VCaP (cell line): ENCODE measurements around the gene PASK.

Experiments used
- H3K27ac ChIP-seq: fragments of 450-650 bp; 2 replicates; pipeline ENCODE4 v1.5.1; 2017
- CTCF ChIP-seq: fragments of 450-650 bp; conservative IDR thresholded peaks from 2 replicates; pipeline ENCODE4 v1.5.1; 2017; ENCODE audit warnings: mild to moderate bottlenecking, moderate library complexity

The PASK gene

GRCh38 chr2:241091201-241091600 lies 58.1 kb downstream of the PASK start:
- H3K27ac ChIP-seq: peak overlapping the region; percentile 99
- no peak for TF ChIP-seq CTCF

DNA sequence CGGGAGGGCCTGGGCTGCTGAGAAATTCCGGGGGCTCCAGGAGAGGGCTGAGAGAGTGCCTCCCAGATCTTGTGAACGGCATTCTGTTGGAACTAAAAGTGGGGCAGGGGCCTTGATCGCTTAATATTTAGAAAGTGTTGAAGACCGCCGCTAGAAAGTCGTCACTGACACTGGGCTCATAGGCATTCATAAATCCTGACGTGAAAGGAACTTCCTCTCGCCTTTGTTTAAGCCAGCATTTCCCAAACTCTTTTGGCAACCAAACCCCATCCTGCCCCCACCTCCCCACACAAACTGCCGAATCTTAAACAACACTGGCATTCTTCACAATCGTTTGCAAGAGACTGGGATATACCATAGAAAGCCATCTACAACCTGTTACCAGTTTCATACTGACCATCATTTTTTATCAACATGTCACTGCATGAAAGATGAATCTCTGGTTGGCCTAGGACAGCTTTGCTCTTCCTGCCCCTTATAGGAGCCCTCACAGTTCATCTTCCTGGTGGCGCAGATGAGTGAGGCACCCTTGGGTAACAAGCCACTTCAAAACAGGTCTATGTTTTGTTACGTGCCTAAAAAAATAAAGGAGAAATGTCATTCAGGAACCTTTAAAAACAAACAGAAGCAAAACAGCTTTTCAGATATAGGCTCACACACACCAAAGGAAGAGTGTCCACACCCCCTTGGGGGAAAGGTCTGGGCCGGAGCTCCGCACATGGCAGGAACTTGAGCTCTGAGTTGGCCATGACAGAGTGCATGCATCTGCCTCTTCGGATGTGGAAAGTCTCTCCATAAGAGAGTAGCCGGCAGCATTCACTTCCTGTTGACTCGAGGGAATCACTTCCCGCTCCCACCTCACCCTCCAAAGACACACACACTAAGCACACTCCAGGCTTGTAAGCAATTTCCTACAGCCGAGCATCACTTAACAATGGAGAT lies 60.2 kb downstream of the PASK start:
- TF ChIP-seq CTCF: no peak
- peak overlapping the region; percentile 99; the same call in 1 of the 2 replicates for H3K27ac ChIP-seq

DNA sequence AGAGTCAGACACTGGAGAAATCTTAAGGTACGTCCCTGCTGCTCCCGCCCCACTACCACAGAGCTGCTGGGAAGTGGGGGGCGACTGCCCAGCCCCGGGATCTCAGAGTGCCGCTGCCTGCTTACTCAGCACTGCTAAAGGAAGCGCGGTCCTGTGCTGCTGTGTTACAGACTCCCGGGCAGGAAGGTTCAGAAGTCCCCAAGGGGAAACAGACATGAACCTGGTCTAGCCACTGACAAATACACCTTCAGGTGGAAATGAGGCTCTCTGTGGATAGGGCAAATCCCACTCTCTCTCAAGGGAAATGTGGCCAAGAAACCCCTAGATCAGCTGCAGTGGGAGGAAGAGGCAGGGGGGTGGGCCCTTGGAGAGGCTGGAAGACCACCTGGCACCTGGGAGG lies 60.9 kb downstream of the PASK start:
- H3K27ac ChIP-seq: peak overlapping the region; percentile 99; the same call in 1 of the 2 replicates
- no peak for TF ChIP-seq CTCF

- TF ChIP-seq CTCF: no peak
- H3K27ac ChIP-seq: peak overlapping the region; percentile 99; the same call in 1 of the 2 replicates
These were observed 61.6 kb downstream of the PASK start for GRCh38 chr2:241087420-241088268.

GRCh38 chr2:241084856-241085444 lies 64.3 kb downstream of the PASK start:
- TF ChIP-seq CTCF: no peak
- H3K27ac ChIP-seq: no peak overlapping the region

- TF ChIP-seq CTCF: no peak
- no peak overlapping the region for H3K27ac ChIP-seq
These were observed 66.2 kb downstream of the PASK start for GRCh38 chr2:241083091-241083415.
